Activated CD4-positive, alpha-beta T cell treated with anti-CD3 and anti-CD28 coated beads, Interleukin-2, Interleukin-4, amounts not matched to agents 100 ng/mL and 50 ng/mL, durations not matched to agents 16 hours and 8 hours (primary cell): ENCODE results near the gene STX12.

ENCODE experiments used
- DNase-seq: peaks from one replicate; pipeline ENCODE4 v3.0.0-alpha.2; 2020; ENCODE audit warnings: low spot score

STX12 gene

GRCh38 chr1:27772932-27773825 lies at the start of gene STX12:
Gene STX12, plus strand, starts transcription at chr1:27773219. Its CDS starts 89 bp downstream, at chr1:27773308.
- DNase-seq = peak; percentile 100

GRCh38 chr1:27724961-27725373 lies 48.1 kb upstream of the STX12 start:
- no peak for DNase-seq

- peak; percentile 99 for DNase-seq
Measured at GRCh38 chr1:27725374-27726172, 47.4 kb upstream of the STX12 start, which contains the start of gene FAM76A. Gene FAM76A, plus strand, starts transcription at chr1:27725961. Its CDS starts 120 bp downstream, at chr1:27726081.

- DNase-seq = peak; percentile 44
Measured at GRCh38 chr1:27726173-27727044, 46.6 kb upstream of the STX12 start.

GRCh38 chr1:27727126-27727525 lies 45.9 kb upstream of the STX12 start:
- no peak for DNase-seq

GRCh38 chr1:27736252-27736651 lies 36.8 kb upstream of the STX12 start:
- DNase-seq = no peak

GRCh38 chr1:27741121-27741520 lies 31.9 kb upstream of the STX12 start:
- no peak for DNase-seq

- no peak for DNase-seq
Measured at GRCh38 chr1:27744556-27744955, 28.5 kb upstream of the STX12 start.

GRCh38 chr1:27745466-27745865 lies 27.6 kb upstream of the STX12 start:
- DNase-seq = no peak

GRCh38 chr1:27752360-27752759 lies 20.7 kb upstream of the STX12 start:
- DNase-seq = no peak

GRCh38 chr1:27755286-27755685 lies 17.7 kb upstream of the STX12 start:
- DNase-seq = no peak

- no peak for DNase-seq
Measured at GRCh38 chr1:27755865-27756264, 17.2 kb upstream of the STX12 start.

GRCh38 chr1:27759236-27759635 lies 13.8 kb upstream of the STX12 start:
- DNase-seq = no peak

GRCh38 chr1:27760426-27760825 lies 12.6 kb upstream of the STX12 start:
- no peak for DNase-seq

GRCh38 chr1:27762033-27762432 lies 11.0 kb upstream of the STX12 start:
- no peak for DNase-seq

- no peak for DNase-seq
Measured at GRCh38 chr1:27763358-27763757, 9.7 kb upstream of the STX12 start.

- DNase-seq = no peak
Measured at GRCh38 chr1:27770293-27770830, 2.7 kb upstream of the STX12 start.

- no peak for DNase-seq
Measured at GRCh38 chr1:27772036-27772931, 735 bp upstream of the STX12 start.

- DNase-seq = peak; percentile 30
Measured at GRCh38 chr1:27773826-27774445, 917 bp downstream of the STX12 start.

GRCh38 chr1:27774654-27775053 lies 1.6 kb downstream of the STX12 start:
- no peak for DNase-seq
